ENCODE results near the gene ORMDL2.
"Not testable (repeated sequence)": the region's sequence is repeated elsewhere in the genome, so short reads cannot be mapped to it uniquely, and the experiment has no call there.

Gene ORMDL2

DNA sequence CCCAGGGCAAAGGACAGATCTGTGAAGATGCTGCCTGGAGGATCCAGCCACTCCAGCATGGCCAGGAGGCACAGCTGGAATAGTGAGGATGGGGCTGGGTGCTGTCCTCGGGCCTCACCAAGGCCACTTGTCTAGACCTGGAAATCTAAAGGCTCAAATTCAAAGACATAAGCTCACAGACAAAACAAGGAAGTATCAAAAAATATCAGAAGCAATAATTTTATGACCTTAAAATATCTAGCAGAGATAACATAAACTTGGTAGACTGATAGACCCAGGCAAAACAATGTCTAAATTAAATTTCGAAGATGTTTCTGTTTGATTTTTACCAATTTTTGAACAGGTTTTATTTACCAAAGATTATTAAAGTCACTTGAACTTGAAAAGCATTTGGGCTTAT lies 47.5 kb downstream of the ORMDL2 start:
- no peak for ATAC-seq
- TF ChIP-seq TCF4 (CRISPR knock-in tag; IDR thresholded peaks at IDR 0.05; ENCODE audit: borderline replicate concordance) (no peak), SNAI2 (CRISPR knock-in tag; IDR thresholded peaks at IDR 0.05) (no peak), ZNF565 (CRISPR knock-in tag; conservative IDR thresholded peaks at IDR 0.05; ENCODE audit: low read depth) (no peak), TOX (CRISPR knock-in tag; IDR thresholded peaks at IDR 0.05; ENCODE audit: borderline replicate concordance) (no peak), BACH2 (CRISPR knock-in tag; IDR thresholded peaks at IDR 0.05; ENCODE audit: borderline replicate concordance) (no peak), RARB (CRISPR knock-in tag; IDR thresholded peaks at IDR 0.05) (no peak), GLIS3 (CRISPR knock-in tag; IDR thresholded peaks at IDR 0.05) (no peak), CREB5 (CRISPR knock-in tag; IDR thresholded peaks at IDR 0.05; ENCODE audit: low read depth) (no peak), ZC3H10 (CRISPR knock-in tag; IDR thresholded peaks at IDR 0.05) (no peak), ZFP30 (CRISPR knock-in tag; IDR thresholded peaks at IDR 0.05) (no peak), ARNTL (CRISPR knock-in tag; IDR thresholded peaks at IDR 0.05; ENCODE audit: borderline replicate concordance, low read depth) (no peak), ZNF8 (CRISPR knock-in tag; IDR thresholded peaks at IDR 0.05) (no peak), ESRRG (CRISPR knock-in tag; IDR thresholded peaks at IDR 0.05) (no peak), OSR1 (CRISPR knock-in tag; IDR thresholded peaks at IDR 0.05) (no peak), ISL1 (CRISPR knock-in tag; IDR thresholded peaks at IDR 0.05) (no peak), ZFP3 (CRISPR knock-in tag; IDR thresholded peaks at IDR 0.05) (no peak)
- TF ChIP-seq, protein P1, sequence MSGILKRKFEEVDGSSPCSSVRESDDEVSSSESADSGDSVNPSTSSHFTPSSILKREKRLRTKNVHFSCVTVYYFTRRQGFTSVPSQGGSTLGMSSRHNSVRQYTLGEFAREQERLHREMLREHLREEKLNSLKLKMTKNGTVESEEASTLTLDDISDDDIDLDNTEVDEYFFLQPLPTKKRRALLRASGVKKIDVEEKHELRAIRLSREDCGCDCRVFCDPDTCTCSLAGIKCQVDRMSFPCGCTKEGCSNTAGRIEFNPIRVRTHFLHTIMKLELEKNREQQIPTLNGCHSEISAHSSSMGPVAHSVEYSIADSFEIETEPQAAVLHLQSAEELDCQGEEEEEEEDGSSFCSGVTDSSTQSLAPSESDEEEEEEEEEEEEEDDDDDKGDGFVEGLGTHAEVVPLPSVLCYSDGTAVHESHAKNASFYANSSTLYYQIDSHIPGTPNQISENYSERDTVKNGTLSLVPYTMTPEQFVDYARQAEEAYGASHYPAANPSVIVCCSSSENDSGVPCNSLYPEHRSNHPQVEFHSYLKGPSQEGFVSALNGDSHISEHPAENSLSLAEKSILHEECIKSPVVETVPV (CRISPR knock-in tag; IDR thresholded peaks at IDR 0.05) = no peak
- TF ChIP-seq, protein P2, sequence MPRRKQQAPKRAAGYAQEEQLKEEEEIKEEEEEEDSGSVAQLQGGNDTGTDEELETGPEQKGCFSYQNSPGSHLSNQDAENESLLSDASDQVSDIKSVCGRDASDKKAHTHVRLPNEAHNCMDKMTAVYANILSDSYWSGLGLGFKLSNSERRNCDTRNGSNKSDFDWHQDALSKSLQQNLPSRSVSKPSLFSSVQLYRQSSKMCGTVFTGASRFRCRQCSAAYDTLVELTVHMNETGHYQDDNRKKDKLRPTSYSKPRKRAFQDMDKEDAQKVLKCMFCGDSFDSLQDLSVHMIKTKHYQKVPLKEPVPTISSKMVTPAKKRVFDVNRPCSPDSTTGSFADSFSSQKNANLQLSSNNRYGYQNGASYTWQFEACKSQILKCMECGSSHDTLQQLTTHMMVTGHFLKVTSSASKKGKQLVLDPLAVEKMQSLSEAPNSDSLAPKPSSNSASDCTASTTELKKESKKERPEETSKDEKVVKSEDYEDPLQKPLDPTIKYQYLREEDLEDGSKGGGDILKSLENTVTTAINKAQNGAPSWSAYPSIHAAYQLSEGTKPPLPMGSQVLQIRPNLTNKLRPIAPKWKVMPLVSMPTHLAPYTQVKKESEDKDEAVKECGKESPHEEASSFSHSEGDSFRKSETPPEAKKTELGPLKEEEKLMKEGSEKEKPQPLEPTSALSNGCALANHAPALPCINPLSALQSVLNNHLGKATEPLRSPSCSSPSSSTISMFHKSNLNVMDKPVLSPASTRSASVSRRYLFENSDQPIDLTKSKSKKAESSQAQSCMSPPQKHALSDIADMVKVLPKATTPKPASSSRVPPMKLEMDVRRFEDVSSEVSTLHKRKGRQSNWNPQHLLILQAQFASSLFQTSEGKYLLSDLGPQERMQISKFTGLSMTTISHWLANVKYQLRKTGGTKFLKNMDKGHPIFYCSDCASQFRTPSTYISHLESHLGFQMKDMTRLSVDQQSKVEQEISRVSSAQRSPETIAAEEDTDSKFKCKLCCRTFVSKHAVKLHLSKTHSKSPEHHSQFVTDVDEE (CRISPR knock-in tag; IDR thresholded peaks at IDR 0.05) = no peak

- ATAC-seq = not testable (repeated sequence)
Observed at GRCh38 chr12:55866454-55867004, 48.7 kb downstream of the ORMDL2 start.

All from SK-N-SH treated with all-trans-retinoic acid at 6 μM for 48 hours (cell line).